Midbrain (tissue), 1 donor: ENCODE data around the gene SMC3.
"Not testable (repeated sequence)": the region's sequence is repeated elsewhere in the genome, so short reads cannot be mapped to it uniquely, and the experiment has no call there.

ENCODE experiments used
- DNase-seq: peaks from one replicate; lab custom pipeline; 2025; lab: John Stamatoyannopoulos, UW

The SMC3 gene

GRCh38 chr10:110625951-110626855 lies 58.7 kb downstream of the SMC3 start:
- no peak for DNase-seq

DNA sequence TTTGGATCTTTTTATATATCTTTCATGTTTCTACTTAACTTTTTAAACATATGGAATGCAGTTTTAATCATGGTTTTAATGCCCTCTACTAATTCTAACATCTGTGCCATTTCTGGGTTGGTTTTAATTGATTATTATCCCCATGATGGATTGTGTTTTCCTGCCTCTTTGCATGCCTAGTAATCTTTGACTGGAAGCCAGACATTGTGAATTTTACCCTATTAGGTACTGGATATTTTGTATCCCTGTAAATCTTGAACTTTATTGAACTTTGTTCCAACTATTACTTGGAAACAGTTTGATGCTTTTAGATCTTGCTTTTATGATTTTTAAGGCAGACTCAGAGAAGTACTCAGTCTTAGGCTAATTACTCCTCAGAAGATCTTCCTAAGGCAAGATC lies 60.7 kb downstream of the SMC3 start:
- DNase-seq = no peak

- DNase-seq = no peak
Observed at GRCh38 chr10:110629680-110630191, 62.2 kb downstream of the SMC3 start.

DNA sequence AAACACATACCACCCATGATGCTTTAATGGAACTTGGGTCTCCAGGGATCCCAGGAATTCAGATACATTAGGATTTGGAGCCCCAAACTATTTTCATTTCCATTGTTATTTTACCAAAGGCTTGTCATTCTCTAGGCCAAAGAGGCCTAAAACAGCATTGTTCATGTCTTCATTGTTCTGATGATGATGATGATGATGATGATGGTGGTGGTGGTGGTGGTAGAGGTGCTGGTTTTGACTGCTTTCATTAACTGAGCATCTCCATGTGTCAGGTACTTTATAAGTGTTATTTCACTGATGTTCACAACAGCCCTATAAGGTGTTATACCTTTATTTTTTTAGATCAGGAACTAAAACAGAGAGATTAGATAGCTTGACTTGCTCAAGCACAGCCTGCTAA lies 64.4 kb downstream of the SMC3 start:
- DNase-seq = no peak

DNA sequence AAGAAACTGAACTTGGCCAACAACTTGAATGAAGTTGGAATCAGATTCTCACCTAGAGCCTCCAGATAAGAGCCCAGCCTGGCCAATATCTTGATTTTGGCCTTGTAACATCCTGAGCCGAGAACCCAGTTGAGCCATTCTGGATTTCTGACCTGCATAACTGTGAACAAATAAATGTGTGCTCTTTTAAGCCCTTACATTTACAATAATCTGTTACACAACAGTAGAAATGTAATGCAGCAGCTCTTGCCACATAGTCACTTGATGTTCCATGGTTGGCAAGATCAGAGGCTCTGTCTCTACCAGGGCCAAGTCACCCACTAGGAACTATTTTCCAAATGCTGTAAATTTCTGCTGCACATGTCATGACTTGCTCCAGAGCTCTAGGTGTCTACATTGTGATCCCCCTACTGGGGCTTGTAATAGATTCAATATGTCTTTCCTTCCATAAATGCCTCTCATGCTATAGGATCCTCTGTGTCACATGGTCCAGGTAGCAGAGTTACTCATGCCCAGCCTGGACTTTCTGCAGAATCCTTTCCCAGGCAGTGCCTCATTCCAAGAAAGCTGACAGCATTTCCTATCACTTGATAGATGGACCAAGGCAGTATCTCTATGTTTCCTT lies 65.2 kb downstream of the SMC3 start:
- DNase-seq = no peak

DNA sequence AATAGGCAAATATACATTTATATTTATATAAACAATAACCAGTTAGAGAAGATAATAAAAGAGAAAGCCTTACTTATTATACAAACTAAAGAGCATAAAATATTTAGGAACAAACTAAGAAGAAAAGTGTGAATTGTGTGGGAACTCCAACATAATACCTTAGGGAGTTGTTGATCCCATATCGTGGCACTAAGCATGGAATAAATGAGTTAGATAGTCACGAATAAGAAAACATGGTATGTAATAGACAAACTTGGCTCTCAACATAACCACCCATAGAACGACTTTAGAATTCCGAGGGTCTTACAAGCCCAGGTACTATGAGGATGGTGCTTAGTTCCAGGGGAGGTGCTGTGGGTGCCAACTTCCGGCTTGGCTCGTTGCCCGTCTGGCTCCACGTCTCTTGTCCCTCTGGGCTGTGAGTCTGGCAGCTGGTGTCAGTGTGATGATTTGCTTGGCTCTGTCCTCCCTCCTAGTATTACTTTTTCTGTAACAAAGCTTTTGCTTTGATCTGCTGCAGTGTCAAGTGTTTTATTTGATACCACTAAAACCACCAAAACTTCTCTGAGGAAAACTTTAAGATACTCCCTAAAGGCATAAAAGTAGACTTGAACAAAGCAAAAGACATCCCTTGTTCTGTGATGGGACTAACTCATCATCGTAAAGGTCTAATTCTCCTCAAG lies 67.2 kb downstream of the SMC3 start:
- no peak for DNase-seq

DNA sequence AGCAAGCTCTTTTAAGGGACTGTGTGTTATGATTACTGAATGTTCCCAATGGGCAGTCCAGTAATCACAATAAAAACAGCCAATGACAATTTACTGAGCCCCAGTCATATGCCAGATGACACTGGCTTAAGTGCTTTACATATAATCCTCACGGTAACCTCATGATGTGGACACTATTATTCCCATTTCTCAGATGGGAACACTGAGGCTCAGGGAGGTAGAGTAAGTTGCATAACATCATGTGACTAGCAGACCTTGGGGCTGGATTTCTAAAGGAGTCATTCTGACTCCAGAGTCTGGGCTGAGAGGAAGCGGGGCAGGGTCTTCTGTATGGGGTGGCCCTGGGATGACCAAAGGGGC lies 69.1 kb downstream of the SMC3 start:
- DNase-seq = no peak

- DNase-seq = no peak
Observed at GRCh38 chr10:110636932-110637557, 69.5 kb downstream of the SMC3 start.

- DNase-seq = no peak
Observed at GRCh38 chr10:110637558-110638053, 70.1 kb downstream of the SMC3 start.

DNA sequence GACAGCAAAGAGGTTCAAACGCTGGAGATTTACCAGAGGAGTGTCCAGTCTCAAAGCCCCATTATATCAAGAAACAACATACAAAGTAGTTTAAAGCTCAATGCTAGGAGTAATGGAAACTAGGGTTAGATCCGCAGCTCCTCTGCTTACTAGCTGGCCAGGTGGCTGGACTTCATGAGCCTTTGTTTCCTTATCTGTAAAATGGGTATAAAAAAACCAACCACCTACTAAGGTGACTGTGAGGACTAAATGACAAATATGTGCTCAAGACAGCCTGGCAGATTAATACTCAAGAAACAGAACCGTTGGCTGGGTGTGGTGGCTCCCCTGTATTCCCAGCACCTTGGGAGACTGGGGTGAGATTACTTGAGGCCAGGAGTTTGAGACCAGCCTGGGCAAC lies 70.8 kb downstream of the SMC3 start:
- no peak for DNase-seq

GRCh38 chr10:110639046-110639445 lies 71.6 kb downstream of the SMC3 start:
- not testable (repeated sequence) for DNase-seq

GRCh38 chr10:110639858-110640257 lies 72.4 kb downstream of the SMC3 start:
- DNase-seq = not testable (repeated sequence)

DNA sequence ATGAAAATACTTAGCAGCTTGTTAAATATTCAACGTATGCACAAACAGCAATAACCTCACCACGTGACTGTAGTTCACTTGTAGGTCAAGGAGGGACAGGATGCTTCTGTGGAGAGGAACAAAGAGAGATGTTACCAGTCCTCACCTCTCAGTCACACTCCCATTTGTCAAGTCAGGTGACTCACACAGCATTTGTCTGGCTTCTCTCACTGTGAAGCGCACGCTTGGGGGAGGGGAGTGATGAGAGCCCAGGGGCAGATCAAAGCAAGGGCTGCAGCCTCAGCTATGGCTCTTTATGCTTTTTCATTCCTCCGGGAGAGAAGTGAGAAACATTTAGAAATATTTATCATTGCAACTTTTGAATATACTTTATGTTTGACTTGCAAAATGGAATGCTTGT lies 73.8 kb downstream of the SMC3 start:
- DNase-seq = no peak

DNA sequence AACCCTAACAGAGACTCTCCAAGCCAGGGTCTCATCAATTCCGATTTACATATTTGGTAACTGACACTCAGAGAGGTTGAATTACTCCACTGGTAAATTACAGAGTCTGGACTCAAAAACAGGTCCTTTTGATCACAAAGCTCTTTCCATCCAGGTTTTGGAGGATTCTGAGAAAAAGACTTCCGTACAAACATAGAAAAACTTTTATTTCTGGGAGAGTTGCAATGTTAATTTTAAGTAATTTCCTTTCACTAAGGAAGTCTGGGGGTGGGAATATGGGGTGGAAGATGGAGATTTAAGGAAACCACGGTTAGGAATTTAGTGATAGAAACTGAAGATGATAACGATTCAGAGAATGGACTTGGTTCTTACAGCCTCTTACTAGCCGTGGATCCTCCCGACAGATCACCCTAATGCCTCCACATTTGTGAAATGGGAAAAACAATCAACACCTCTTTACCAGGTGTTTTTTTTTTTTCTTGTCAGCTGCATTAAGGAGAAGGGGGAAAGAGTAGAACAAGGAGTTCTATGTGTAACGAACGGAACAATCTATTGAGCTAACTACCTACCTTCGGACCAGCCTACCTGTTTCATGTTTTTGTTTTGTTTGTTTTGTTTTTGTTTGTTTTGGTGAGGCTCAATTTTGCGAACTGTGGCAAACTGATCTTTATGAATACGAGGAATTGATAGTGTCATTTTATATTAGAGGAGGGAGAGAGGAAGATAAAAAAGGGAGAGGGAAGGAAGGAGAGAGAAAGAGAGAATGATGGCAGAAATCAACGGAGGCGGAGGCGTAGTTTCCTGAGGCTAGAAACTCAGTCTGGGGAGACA lies 74.9 kb downstream of the SMC3 start:
- DNase-seq = no peak

- no peak for DNase-seq
Observed at GRCh38 chr10:110643035-110643652, 75.6 kb downstream of the SMC3 start.

DNA sequence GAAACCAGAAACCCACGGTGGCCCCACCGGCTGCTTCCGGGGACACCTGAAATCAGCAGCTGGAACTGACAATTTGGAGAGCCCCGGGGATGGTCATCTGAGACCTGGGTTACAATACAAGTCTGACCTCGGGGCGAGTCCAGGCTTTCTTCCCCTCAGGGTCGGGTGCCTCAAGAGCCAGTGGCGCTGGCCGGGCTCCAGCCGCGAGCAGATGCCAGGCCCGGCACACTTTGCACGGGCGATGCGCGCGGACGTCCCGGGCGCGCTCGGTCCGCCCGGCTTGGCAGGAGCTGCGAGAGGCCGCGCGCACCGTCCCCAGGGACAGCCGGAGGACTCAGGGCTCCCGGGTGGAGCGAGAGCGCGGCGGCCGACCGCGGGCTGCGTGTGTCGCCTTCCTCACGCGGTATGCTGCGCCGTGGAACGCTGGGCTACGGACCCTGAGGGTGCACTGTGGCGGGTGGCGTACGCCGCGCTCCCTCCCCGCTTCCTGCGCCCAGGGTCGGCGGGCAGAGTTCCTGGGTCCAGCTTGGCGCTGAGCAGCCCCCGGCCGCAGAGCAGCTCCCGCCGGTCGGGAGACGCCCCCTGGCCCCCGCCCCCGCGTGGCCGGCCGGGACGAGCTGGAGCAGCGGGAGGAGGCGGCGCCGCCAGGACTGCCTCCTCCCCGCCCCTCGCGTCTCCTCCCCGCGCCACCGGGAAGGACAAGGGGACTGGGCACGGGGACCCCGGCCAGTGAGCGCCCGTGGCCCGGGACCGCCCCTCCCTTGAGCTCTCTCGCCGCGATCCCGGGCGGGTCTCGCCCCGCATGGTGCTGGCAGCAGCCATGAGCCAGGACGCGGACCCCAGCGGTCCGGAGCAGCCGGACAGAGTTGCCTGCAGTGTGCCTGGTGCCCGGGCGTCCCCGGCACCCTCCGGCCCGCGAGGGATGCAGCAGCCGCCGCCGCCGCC lies 76.4 kb downstream of the SMC3 start, which contains the start of gene RBM20:
Gene RBM20 (plus strand): TSS at position 684 of the 945 bp plus-strand sequence. CDS start 119 bp downstream, at position 803.
- DNase-seq = no peak

DNA sequence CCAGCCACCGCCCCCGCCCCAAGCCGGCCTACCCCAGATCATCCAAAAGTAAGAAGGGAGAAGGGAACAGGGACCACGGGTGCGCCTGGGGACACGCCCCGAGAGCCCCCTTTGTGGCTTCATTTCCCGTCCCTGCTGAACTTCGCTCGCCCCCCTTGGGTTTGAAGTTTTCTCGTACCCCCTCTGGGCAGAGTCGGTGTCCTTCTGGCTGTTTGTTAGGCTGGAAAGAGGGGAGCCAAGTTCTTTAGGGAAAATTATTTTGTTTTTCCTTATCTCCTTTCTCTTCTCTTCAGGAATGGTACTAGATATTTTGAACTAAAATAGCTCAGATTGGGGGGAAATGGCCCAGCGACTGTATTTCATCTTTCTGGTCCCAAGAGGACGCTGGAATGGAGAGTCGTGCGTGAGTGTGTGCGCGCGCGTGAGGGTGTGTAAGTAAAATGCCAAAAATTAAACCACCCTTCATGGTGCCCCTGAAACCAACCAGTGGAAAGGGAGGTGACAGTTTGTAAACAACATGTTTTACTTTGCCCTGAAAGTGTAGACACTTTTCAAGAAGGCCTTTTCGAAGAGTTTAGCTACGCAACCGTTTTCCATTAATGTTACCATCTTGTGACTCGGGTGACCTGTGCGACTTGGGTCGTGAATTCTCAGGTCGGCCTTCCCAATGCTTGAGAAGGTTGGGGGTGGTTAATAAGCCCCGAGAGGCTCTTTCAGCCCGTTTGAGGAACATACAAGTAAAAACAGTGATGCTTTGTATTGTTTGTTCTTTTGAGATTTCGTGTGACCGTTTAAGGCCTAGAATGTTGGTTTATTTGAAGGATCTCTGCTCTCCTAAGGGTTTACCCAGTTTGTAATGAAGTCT lies 77.3 kb downstream of the SMC3 start:
- DNase-seq = no peak

DNA sequence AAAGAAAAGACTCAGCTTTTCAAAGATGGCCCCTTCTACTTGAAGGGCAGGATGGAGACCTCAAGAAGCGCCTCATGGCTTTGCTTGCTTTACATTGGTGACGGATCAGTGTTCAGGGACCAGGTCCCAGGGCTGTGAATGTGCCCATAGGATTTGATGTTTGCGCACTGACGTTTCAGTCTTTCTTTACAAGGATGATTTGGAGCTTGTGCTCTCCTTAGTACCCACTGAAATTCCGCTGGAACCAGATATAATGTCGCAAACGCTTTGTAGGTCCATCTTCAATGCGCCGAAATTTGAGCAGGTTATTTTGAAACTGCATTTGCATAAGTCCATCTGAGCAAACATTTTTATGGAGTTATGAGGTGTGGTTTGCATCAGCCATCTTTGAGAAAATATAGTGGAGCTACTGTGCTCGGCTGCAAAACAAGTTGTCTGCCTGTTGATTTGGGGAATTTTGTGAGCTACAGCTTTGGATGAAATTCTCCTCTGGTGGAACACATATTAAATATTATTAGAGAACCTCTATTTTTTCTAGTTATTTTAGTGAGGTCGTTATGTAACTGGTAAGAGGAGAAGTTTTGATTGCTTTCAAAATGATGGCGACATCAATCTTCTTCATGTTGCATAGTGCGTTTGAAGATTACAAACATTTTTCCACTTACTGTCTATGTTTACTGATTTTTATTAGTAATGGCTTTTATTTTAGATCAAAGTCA lies 79.1 kb downstream of the SMC3 start:
- no peak for DNase-seq
